K562 (cell line): ENCODE results near the gene ENTPD3. TPM values are rescaled to one million over a fixed set of nuclear protein-coding genes. Genes with fewer than 3 reads are reported as not detected.

Source experiments
- AFF1 ChIP-seq, 2 experiments: fragments of 450-650 bp; IDR thresholded peaks; 2 replicates each; pipeline ENCODE4 v1.6.1; 2018; ENCODE audit warnings: mild to moderate bottlenecking in 2 of 2, low read depth in 1 of 2; ENCODE audit not compliant: partially characterized antibody in 2 of 2
- ATF1 ChIP-seq, 2 experiments: fragments of 450-650 bp in 1 of 2; IDR thresholded peaks; 2 replicates each; pipeline ENCODE4 v1.6.1; 2016; ENCODE audit warnings: missing compliant biosample characterization in 1 of 2, missing genetic modification characterization in 1 of 2
- CLOCK ChIP-seq: fragments of 250-450 bp; sonication (Bioruptor Pico); IDR thresholded peaks from 2 replicates; pipeline ENCODE4 v1.4.0; 2020; ENCODE audit warnings: mild to moderate bottlenecking, moderate library complexity, borderline replicate concordance
- LARP7 ChIP-seq: fragments of 450-650 bp; IDR thresholded peaks from 2 replicates; pipeline ENCODE4 v1.6.1; 2016
- NFRKB ChIP-seq: fragments of 450-650 bp; IDR thresholded peaks from 2 replicates; pipeline ENCODE4 v1.6.1; 2016; ENCODE audit warnings: low read depth
- polyA plus RNA-seq, 8 experiments: library from polyadenylated mRNA; depleted of rRNA in 4 of 8; stranded (reverse) in 5 of 8; unstranded in 3 of 8; fragments of >200 nt; fragmentation: Nextera tagmentation in 2 of 8; fragmentation: Illumina TruSeq in 1 of 8; extraction: Ambion mirVana in 2 of 8; extraction: Trizol in 1 of 8; gene quantifications; 2 replicates each; pipeline versions ENCODE4 v1.2.1 to v1.2.3, GENCODE V29; 2011 to 2014; ENCODE audit warnings: inconsistent platforms in 1 of 8, missing spikeins in 1 of 8
- total RNA-seq, 7 experiments: library from RNA; depleted of rRNA in 6 of 7; stranded (reverse); fragments of >200 nt in 6 of 7; fragmentation: Illumina TruSeq in 2 of 7; extraction: Trizol in 2 of 7; gene quantifications; 2 replicates each; pipeline versions ENCODE4 v1.2.1 to v1.2.3, GENCODE V29; 2011 to 2021; ENCODE audit warnings: low replicate concordance in 1 of 7
- TF ChIP-seq, protein P1 (sequence below): fragments of 450-650 bp; IDR thresholded peaks from 2 replicates; pipeline ENCODE4 v1.6.1; 2016; ENCODE audit warnings: mild to moderate bottlenecking, moderate library complexity

The ENTPD3 gene
- total and polyA plus RNA-seq, 9 of the 15 experiments (the other 6 are each of a cell fraction or from before 2014, with no cell fraction given), result 0.23 to 2.1 (median 0.58) TPM

GRCh38 chr3:40476478-40477470, 89.8 kb downstream of the ENTPD3 start, which contains the start of gene ZNF619 (continued):
- TF ChIP-seq AFF1 (IDR thresholded peaks at IDR 0.05; ENCODE audit: low read depth in 1 of 2, partially characterized antibody in 2 of 2) (peak in 1 of 2 experiments; percentile 42), NFRKB (peak; percentile 76), ATF1 (CRISPR knock-in tag; IDR thresholded peaks at IDR 0.05) (no peak), ATF1 (tag; IDR thresholded peaks at IDR 0.05) (peak; percentile 65), CLOCK (CRISPR knock-in tag) (0 out of 2 replicates have a peak, but pooled peaks have one; percentile 21), LARP7 (peak; percentile 47; the same call in 1 of the 2 replicates)
- TF ChIP-seq, protein P1, sequence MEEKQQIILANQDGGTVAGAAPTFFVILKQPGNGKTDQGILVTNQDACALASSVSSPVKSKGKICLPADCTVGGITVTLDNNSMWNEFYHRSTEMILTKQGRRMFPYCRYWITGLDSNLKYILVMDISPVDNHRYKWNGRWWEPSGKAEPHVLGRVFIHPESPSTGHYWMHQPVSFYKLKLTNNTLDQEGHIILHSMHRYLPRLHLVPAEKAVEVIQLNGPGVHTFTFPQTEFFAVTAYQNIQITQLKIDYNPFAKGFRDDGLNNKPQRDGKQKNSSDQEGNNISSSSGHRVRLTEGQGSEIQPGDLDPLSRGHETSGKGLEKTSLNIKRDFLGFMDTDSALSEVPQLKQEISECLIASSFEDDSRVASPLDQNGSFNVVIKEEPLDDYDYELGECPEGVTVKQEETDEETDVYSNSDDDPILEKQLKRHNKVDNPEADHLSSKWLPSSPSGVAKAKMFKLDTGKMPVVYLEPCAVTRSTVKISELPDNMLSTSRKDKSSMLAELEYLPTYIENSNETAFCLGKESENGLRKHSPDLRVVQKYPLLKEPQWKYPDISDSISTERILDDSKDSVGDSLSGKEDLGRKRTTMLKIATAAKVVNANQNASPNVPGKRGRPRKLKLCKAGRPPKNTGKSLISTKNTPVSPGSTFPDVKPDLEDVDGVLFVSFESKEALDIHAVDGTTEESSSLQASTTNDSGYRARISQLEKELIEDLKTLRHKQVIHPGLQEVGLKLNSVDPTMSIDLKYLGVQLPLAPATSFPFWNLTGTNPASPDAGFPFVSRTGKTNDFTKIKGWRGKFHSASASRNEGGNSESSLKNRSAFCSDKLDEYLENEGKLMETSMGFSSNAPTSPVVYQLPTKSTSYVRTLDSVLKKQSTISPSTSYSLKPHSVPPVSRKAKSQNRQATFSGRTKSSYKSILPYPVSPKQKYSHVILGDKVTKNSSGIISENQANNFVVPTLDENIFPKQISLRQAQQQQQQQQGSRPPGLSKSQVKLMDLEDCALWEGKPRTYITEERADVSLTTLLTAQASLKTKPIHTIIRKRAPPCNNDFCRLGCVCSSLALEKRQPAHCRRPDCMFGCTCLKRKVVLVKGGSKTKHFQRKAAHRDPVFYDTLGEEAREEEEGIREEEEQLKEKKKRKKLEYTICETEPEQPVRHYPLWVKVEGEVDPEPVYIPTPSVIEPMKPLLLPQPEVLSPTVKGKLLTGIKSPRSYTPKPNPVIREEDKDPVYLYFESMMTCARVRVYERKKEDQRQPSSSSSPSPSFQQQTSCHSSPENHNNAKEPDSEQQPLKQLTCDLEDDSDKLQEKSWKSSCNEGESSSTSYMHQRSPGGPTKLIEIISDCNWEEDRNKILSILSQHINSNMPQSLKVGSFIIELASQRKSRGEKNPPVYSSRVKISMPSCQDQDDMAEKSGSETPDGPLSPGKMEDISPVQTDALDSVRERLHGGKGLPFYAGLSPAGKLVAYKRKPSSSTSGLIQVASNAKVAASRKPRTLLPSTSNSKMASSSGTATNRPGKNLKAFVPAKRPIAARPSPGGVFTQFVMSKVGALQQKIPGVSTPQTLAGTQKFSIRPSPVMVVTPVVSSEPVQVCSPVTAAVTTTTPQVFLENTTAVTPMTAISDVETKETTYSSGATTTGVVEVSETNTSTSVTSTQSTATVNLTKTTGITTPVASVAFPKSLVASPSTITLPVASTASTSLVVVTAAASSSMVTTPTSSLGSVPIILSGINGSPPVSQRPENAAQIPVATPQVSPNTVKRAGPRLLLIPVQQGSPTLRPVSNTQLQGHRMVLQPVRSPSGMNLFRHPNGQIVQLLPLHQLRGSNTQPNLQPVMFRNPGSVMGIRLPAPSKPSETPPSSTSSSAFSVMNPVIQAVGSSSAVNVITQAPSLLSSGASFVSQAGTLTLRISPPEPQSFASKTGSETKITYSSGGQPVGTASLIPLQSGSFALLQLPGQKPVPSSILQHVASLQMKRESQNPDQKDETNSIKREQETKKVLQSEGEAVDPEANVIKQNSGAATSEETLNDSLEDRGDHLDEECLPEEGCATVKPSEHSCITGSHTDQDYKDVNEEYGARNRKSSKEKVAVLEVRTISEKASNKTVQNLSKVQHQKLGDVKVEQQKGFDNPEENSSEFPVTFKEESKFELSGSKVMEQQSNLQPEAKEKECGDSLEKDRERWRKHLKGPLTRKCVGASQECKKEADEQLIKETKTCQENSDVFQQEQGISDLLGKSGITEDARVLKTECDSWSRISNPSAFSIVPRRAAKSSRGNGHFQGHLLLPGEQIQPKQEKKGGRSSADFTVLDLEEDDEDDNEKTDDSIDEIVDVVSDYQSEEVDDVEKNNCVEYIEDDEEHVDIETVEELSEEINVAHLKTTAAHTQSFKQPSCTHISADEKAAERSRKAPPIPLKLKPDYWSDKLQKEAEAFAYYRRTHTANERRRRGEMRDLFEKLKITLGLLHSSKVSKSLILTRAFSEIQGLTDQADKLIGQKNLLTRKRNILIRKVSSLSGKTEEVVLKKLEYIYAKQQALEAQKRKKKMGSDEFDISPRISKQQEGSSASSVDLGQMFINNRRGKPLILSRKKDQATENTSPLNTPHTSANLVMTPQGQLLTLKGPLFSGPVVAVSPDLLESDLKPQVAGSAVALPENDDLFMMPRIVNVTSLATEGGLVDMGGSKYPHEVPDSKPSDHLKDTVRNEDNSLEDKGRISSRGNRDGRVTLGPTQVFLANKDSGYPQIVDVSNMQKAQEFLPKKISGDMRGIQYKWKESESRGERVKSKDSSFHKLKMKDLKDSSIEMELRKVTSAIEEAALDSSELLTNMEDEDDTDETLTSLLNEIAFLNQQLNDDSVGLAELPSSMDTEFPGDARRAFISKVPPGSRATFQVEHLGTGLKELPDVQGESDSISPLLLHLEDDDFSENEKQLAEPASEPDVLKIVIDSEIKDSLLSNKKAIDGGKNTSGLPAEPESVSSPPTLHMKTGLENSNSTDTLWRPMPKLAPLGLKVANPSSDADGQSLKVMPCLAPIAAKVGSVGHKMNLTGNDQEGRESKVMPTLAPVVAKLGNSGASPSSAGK, result peak; percentile 50
